G401.6 (cell line): ENCODE results near the gene RING1.

Experiments
- FAIRE-seq: peaks from 2 replicates; lab custom pipeline; 2012; peaks lifted over from hg19 to GRCh38; lab: Jason Lieb, UNC

RING1 gene

DNA sequence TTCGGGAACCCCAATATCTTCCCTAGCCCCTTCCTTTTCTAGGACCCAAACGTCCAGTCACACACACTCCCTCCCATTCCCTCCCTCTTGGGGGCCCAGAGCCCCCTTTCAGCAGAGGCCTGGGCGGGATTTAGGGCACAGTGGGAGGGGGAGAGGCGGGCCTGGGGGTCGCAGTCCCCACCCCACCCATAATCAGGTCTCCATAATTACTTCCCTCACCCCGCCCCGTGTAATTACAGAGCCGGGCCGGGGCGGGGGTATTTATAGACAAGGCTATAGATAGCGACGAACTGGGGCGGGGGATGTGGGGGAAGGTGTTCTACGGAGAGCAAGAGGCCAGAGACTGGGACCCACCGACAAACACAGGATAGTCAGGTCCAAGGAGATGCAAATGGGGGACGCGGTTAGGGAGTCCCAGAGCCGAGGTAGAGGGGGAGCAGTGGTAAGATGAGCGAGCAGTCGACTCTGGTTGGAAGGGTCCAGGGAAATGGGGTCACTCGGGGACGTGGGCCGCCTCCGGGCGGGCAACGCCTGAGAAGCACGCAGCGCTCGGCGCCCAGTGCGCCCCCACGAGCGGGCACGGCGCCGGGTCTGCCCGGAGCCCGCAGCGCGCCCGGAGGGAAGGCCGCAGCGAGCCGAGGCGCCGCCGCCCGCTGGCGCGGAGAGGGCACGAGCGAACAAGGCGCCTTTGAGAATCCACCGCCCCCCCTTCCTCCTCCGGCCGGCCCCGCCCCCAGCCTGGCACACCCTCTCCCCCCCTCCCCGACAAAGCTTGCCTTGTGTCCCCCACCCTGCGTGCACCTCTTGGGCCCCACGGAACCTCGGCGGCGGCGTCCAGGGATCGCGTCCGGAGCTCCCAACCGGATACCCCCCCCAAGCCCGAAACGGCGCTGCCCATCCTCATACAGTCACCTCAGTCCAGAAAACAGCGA, 15.4 kb upstream of the RING1 start:
- FAIRE-seq: no peak

DNA sequence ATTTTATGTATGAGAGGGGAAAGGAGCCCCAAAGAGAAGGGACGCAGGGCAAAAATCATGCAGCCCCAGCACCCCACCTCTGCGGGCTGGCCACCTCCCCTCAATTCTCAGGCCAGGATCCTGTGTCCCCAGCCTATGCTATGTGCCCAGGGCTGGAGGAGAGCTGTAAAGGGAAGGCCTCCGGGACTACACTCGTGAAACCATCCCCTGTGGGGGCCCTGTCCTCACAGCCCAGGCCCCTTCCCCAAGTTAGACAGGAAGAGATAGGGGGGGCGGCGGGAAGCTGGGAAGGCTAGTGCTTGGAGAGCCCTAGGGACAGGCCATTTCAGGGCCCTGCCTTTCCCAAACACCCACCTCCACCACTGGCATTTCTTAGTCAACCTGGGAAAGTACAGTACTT, 14.7 kb upstream of the RING1 start:
- no peak for FAIRE-seq

DNA sequence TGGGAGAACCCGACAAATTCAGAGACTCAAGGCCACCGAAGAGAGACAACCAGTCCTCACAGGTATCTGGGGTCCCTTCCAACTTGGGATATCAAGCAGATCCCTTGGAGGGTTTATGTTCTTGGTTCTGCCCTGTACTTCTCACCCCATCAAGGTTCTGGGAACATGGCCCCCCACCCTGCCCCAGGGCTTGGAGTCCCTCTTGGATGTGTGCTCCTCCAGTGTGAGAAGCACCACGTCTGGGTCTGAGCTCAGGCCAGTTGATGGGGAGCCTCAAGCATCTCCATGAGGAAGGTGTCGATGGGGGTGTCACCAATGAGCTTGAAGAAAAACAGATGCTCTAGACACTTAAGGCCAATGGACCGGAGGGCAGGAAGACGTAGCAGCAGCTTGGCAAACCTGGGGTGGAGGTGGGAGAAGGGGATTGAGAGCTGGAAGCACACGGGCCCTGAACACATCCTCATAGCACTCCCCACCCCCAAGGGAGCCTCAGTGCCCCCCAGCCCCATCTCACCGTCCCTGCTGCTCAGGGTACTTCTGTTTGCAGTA, 13.8 kb upstream of the RING1 start:
- no peak for FAIRE-seq

DNA sequence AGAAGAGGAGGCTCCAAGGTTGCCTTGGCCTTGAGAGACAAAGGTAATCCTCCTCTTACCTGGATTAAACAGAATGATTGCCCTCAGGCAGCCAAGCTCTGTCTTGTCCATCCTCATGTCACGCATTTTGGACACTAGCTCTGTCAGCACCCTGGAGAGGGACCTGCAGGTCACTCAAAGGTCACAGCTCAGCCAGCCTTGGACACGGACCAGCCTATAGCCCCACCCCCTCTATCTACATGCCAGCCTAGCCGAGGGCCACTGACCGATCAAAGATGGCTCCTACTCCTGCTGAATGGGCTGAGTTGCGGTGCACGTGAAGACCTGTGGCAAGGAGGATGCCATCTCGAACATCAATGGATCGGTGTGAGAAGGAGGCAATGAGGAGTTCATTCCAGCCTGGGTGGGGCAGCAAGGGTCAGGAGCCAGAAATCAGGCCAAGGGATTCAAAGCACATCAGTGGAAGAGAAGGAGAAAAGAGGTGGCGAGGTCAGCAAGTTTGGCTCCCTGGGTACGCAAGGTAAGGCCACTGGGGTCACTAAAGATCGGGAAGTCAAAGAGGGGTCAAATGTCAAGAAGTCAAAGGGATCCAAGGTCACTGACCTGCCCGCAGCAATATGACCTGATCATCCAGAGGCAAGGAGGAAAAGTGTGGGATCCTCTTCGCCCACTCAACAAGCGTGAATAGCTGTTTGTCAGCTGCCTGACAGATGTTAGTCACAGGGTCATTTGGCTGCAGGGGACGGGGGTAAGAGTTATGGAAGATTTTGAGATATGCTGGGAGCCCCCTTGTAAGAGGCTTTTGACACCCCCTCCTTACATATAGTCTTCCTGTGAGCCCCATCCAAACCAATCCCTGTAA, 12.8 kb upstream of the RING1 start:
- FAIRE-seq: no peak

DNA sequence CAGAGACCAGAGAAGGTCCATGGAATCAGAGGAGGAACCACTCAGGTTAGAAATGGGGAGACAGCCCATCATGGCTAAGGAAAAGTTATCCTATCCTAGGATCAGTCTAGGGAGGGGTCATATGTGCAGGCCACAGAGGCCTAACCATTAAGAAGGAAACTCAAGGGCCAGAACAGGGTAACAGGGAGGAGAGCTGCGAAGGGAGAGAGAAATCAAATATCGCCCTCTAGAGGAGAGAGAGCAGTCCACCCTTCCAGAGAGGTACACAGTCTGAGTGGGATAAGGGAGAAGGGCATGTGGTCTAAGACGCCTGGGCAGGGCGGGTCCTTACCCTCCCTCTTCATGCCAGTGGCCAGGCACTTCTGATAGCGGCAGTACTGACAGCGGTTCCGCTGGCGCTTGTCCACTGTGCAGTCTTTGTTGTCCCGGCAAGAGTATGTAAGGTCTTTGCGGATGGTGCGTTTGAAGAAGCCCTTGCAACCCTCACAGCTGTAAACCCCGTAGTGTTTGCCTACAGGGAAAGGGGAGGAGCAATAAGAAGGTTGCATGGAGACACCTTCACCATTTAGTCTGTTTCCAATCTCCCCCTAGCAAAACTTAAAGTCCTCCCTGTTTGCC, 10.8 kb upstream of the RING1 start:
- peak; percentile 84 for FAIRE-seq

DNA sequence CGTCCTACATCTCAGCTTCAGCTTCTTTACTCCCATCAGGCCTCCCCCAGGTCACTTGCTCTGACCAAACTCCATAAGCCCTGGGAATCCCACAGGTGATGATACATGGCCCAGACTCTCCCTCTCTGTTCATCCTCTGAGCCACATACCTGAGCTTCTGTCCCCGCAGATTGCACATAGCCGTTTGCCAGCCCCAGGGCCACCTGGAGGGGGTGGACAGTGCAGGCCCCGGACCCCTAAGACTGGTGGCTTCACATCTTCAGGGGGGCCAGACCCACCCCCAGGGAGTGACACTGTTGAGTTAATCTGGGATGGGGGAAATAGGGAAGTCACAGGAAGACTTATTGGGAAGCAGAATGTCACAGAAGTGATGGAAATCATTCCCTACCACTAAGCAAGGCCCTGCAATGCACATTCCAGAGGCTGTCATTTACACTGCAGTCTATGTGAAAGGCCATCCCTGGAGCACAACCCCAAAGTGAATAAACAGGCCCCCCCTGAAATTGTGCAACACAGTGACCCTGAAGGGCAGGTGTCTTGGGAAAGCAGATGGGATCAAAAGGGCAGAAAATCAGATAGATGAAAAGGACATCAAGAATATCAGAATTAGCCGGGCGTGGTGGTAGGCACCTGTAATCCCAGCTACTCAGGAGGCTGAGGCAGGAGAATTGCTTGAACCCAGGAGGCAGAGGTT, 10.0 kb upstream of the RING1 start:
- no peak for FAIRE-seq

DNA sequence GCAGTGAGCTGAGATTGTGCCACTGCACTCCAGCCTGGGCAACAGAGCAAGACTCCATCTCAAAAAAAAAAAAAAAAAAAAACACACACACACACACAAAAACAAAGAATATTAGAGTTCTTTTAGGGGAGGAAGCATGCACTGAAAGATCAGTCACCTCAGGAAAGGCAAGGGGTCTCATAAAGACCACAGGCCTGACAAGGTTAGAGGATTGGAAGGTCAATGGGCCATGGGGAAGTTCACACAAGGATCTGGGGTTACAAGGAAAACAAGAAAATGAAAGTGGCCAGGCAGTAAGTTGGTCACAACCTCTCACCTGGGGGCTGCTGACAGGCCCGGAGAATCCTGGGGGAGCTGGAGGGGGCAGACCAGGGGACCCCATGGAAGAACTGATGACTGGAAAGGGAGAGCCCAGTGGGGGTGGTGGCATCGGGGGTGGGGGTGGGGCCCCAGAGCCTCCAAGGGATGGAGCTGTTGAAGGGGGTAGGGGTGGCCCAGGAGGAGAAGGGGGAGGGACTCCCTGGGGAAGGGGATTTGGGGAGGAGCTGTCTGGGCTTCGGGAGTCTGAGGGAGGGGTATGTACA, 9.4 kb upstream of the RING1 start:
- FAIRE-seq: no peak

DNA sequence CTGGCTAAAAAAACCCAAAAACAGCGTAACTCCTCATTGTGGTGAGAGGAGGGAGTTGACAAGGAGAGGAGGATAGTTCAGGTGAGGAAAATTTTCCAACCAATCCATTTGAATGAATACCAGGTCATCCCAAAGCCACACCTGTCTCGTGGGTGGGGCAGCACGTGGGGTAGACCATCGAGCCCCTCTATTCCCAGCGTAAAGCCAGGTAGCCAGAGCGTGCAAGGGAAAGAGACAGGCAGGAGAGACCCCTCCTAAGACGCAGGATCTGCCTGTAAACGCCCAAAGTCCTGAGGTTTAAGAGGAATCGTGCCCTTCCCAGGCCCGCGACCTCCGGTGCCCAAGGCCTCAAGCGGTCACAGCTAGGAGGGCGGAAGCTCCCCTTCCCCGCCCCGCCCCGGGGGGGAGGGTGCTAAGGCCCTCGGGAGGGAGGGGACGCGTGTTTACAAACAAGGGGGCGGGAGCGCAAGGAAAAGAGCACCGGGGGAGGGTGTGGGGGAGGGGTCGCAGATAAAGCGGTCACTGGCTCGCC, 8.5 kb upstream of the RING1 start:
- no peak for FAIRE-seq

DNA sequence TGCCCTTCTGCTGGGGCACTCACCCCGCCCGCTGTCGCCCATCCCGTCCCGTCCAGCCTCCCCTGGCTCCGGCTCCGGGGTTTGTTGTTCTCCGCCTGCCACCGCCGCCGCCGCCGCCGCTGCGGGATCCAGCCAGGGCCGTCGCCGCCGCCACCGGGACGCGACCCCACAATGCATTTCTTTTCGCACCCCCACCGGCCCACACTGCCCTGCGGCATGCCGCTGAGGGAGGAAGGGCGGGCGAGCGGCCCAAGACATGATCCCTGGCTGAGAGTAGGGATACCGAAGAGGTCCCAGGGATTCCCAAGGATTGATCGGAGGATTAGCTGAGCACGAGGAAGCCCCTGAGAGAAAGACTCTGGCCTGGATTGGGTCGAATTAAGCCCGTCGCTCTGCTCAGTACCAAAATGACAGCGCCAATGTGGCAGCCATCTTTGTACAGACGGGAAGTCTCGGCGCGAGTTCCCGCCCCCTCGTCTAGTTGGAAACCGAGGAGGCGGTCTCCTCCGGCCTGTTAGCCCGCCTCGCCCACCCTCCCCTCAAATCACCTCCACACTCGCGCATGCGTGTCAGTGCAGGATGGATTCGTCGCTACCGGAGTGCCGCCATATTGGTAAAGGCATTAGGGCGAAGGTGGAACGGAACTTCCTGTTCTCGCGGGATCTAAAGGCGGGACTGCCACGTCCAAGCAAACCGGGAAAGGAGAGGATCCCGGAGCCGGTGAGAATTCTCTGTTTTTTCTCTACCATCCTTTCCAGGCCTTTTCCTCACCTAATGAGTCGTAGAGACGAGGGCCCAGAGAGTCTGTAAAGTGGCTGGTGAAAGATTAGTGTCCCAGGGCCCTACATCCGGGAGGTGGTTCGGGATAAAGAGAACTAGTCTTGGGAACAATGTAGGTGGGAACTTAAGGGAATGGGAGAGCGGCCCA, 7.8 kb upstream of the RING1 start, which contains the start of the genes RXRB and SLC39A7:
TSS of gene RXRB (minus strand) at position 447 of the 928 bp plus-strand sequence. CDS start at position 258, 189 bp downstream.
TSS of gene SLC39A7 (plus strand) at position 649 of the 928 bp plus-strand sequence. CDS start 379 bp downstream, outside the sequence.
- FAIRE-seq: peak; percentile 91

DNA sequence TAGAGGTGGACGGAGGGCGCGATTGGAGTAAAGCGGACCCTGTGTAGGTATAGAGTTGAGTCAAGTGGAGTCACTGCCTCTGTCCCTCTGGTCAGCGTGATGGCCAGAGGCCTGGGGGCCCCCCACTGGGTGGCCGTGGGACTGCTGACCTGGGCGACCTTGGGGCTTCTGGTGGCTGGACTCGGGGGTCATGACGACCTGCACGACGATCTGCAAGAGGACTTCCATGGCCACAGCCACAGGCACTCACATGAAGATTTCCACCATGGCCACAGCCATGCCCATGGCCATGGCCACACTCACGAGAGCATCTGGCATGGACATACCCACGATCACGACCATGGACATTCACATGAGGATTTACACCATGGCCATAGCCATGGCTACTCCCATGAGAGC, 7.2 kb upstream of the RING1 start:
- no peak for FAIRE-seq

DNA sequence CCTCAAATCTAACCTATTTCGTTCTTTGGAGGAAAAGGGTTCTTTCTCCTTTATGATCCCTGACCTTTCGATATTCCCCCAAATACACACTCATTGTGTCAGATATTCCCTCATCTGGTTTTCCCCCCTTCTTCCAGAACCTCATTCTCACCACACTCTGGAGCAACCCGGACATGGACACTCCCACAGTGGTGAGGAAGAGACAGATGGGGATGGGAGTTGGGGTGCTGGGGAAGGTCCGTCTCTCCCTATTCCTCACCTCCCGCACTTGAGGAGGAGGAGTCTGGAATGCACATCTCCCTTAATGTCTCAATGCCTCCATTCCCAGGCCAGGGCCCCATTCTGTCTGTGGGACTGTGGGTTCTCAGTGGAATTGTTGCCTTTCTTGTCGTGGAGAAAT, 6.4 kb upstream of the RING1 start:
- FAIRE-seq: no peak

DNA sequence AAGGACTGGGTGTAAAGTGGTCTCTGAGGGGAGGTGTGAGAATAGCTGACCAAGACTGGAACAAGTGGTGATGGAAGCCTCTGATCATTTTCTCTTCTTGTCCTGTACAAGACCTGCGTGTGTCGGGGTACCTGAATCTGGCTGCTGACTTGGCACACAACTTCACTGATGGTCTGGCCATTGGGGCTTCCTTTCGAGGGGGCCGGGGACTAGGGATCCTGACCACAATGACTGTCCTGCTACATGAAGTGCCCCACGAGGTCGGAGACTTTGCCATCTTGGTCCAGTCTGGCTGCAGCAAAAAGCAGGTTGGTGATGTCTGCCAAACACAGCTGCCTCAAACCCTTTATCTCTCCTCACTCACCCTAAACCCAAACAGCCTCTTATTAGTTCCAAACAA, 5.5 kb upstream of the RING1 start:
- no peak for FAIRE-seq

DNA sequence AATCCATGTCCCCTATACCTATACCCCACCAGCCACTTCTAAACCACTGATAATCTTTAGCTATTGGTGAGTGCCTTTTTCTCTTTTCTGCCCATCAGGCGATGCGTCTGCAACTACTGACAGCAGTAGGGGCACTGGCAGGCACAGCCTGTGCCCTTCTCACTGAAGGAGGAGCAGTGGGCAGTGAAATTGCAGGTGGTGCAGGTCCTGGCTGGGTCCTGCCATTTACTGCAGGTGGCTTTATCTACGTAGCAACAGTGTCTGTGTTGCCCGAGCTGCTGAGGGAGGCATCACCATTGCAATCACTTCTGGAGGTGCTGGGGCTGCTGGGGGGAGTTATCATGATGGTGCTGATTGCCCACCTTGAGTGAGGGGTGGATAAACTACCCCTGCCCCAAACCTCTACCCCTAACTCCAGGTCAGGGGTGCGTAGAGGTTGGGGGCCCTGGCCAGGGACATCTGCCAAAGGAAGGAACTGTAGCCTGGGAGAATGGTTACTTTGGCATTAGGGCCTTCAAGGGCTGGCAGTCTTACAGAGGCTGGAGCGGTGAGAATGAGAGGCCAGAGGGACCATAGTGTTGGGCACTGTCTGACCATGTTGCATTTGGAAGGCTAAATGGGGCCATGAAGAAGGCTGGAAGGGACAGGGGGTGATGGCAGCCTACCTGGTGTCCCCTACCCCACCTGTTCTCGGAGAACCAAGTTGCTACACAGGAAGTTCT, 4.7 kb upstream of the RING1 start:
- no peak for FAIRE-seq

DNA sequence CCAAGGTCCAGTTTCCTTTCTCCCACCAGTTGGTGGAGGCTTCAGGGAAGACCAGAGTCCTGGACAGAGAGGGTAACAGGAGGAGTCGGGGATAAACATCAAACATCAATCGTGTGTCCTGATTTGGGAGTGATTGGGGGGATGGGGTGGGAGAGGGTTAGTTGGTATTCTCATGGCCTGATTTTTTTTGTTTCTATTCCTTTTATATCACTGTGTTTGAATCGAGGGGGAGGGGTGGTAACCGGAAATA, 4.2 kb upstream of the RING1 start:
- FAIRE-seq: no peak

DNA sequence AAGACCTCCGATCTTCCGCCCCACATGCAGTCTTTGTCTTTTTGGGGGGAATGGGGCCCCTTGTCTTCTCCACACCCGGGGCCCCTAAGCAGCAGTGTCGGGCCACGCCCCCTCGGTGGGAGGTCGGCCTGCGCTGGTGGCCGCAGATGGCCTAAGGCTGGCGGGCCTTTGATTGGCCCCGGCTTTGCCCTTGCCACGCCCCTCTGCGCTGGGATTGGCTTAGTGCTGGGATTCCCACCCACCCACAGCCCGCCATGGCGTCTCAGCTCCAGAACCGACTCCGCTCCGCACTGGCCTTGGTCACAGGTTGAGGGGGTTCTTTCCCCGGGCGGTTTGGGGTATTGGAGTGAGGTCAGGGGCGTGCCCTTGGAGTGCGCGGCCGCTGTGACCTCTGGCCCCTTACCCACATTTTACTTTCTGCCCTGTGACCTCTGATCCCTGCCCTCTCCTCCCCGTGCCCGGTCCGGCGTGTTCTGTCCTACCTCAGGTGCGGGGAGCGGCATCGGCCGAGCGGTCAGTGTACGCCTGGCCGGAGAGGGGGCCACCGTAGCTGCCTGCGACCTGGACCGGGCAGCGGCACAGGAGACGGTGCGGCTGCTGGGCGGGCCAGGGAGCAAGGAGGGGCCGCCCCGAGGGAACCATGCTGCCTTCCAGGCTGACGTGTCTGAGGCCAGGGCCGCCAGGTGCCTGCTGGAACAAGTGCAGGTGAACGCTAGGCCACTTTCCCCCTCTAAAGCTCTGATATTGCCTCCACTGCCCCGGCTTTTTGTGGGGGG, 3.7 kb upstream of the RING1 start, which contains the start of gene HSD17B8:
TSS of gene HSD17B8 (plus strand) at position 241 of the 776 bp plus-strand sequence. CDS start at position 255, 14 bp downstream.
- FAIRE-seq: no peak

DNA sequence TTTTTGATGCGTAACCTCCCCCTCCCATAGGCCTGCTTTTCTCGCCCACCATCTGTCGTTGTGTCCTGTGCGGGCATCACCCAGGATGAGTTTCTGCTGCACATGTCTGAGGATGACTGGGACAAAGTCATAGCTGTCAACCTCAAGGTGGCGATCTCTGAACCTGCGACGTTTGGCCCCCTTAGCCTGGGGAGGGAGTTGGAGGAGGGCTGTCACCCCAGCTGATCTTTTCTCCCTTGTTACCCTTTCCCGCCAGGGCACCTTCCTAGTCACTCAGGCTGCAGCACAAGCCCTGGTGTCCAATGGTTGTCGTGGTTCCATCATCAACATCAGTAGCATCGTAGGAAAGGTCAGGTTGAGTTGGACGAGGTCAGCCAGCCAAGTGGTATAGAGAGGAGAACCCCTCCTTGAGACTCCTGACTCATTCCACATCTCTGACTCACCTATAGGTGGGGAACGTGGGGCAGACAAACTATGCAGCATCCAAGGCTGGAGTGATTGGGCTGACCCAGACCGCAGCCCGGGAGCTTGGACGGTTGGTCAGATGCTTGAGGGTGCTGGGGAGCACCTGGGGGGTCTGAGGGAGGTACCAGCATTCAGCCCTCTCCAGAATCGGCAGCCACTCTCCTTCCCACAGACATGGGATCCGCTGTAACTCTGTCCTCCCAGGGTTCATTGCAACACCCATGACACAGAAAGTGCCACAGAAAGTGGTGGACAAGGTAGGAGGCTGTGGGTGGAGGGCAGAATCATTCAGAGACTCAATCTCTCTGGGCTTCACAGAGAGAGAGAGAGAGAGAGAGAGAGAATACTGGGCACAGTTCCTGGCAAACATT, 2.9 kb upstream of the RING1 start:
- FAIRE-seq: no peak

DNA sequence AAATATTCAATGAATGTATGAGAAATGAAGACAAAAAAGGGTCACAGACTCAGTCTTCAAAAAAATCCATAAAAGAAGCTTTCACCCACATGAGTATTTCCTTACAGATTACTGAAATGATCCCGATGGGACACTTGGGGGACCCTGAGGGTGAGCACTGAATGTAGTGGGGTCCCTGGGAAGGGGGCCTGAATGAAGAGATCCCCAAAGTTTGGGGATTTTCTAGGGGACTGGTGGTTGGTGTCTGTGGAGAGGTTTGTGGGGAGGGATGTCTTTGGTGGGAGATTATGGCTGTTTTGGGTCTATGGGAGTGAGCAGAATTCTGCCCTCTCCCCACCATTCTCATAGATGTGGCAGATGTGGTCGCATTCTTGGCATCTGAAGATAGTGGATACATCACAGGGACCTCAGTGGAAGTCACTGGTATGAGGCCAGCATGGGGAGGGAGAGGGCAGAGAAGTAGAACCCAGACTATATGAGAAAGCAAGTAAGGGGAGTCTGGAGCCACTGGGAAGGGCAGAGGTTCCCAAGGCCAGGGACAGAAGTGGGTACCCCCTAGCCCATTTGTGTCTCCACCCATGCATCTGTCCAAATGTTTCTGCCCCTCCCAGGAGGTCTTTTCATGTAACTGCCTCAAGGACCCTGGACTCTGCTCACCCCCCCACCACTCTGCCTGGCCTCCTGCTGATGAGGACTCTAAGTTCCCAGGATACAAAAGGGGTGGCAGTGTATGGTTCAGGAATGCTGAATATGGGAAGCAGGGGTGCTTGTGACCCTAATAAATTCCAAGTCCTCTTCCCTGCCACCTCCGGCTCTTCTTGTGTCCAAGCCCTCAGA, 2.1 kb upstream of the RING1 start:
- no peak for FAIRE-seq
